OCI-LY3 (cell line): ENCODE measurements around the gene E2F3.

Source experiments
- H2AFZ ChIP-seq: fragments of 200-600, 300-600 bp; shearing (Covaris generic); 2 replicates; pipeline ENCODE4 v1.6.0; 2014; ENCODE audit warnings: antibody characterized with exemption, low read depth, low read length
- H3K27ac ChIP-seq: fragments of 200-600, 300-600 bp; sonication (generic); 2 replicates; pipeline ENCODE4 v1.5.1; 2014; ENCODE audit warnings: mild to moderate bottlenecking, low read length, moderate library complexity, mixed read lengths
- H3K27me3 ChIP-seq: fragments of 200-600, 300-600 bp; sonication (generic); 2 replicates; pipeline ENCODE4 v1.6.1; 2014; ENCODE audit warnings: low read depth, low read length, mixed read lengths
- H3K36me3 ChIP-seq: fragments of 200-600, 300-600 bp; sonication (generic); replicated peaks from 2 replicates; pipeline ENCODE3; 2014; ENCODE audit warnings: low read depth, low read length, mixed read lengths
- H3K4me1 ChIP-seq: fragments of 300-600, 200-600 bp; sonication (generic); 2 replicates; pipeline ENCODE4 v1.6.1; 2014; ENCODE audit warnings: low read length, mixed read lengths
- H3K4me2 ChIP-seq: fragments of 200-600, 300-600 bp; sonication (generic); 2 replicates; pipeline ENCODE4 v1.6.1; 2014; ENCODE audit warnings: low read length, mixed read lengths
- H3K4me3 ChIP-seq: fragments of 300-600, 200-600 bp; sonication (generic); 2 replicates; pipeline ENCODE4 v1.5.1; 2014; ENCODE audit warnings: antibody characterized with exemption, mild to moderate bottlenecking, low read length, moderate library complexity
- H3K79me2 ChIP-seq: fragments of 300-600, 200-600 bp; shearing (Covaris generic); 2 replicates; pipeline ENCODE4 v1.6.1; 2014; ENCODE audit warnings: mild to moderate bottlenecking, low read length, mixed read lengths
- H3K9ac ChIP-seq: fragments of 300-600, 200-600 bp; shearing (Covaris generic); 2 replicates; pipeline ENCODE4 v1.6.0; 2014; ENCODE audit warnings: mild to moderate bottlenecking, low read length, moderate library complexity
- H3K9me3 ChIP-seq: fragments of 200-600, 300-600 bp; shearing (Covaris generic); 2 replicates; pipeline ENCODE4 v1.6.1; 2014; ENCODE audit warnings: low read length, mixed read lengths; ENCODE audit not compliant: insufficient read depth
- H4K20me1 ChIP-seq: fragments of 200-600, 300-600 bp; sonication (generic); 2 replicates; pipeline ENCODE4 v1.6.1; 2016; ENCODE audit warnings: low read length, mixed read lengths; ENCODE audit not compliant: insufficient read depth
- EZH2phosphoT487 ChIP-seq: fragments of 200-600 bp; shearing (Covaris generic); IDR thresholded peaks from 2 replicates; pipeline ENCODE4 v1.6.1; 2018; ENCODE audit warnings: antibody characterized with exemption, mixed run types, low read depth
- TF ChIP-seq, protein P1 (sequence below): fragments of 200-600, 300-600 bp; sonication (generic); IDR thresholded peaks from 2 replicates; pipeline ENCODE4 v1.5.1; 2014; ENCODE audit warnings: antibody characterized with exemption, low read length, low read depth

E2F3 gene

DNA sequence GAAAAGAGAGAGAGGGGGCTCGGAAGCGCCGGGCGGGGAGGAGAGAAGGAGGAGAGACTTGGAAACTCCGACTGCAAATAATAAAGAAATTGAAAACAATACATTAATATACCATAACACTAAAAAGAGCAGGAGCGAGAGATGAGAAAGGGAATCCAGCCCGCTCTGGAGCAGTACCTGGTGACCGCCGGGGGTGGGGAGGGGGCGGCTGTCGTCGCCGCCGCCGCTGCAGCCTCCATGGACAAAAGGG is 338 bp downstream of the E2F3 start:
- Histone ChIP-seq H3K4me3 (peak overlapping the region; percentile 98), H4K20me1 (peaks cover 19% of the 10 kb centered on the region), H3K9me3 (no peaks in the 10 kb centered on the region), H3K79me2 (peaks cover 41% of the 10 kb centered on the region), H2AFZ (no peak overlapping the region), H3K27me3 (no peaks in the 10 kb centered on the region), H3K9ac (peak overlapping the region; percentile 99), H3K4me1 (peaks cover 9% of the 10 kb centered on the region), H3K27ac (peak overlapping the region; percentile 96), H3K36me3 (peaks cover 10% of the 10 kb centered on the region), H3K4me2 (peak overlapping the region; percentile 70)
- TF ChIP-seq, protein P1, sequence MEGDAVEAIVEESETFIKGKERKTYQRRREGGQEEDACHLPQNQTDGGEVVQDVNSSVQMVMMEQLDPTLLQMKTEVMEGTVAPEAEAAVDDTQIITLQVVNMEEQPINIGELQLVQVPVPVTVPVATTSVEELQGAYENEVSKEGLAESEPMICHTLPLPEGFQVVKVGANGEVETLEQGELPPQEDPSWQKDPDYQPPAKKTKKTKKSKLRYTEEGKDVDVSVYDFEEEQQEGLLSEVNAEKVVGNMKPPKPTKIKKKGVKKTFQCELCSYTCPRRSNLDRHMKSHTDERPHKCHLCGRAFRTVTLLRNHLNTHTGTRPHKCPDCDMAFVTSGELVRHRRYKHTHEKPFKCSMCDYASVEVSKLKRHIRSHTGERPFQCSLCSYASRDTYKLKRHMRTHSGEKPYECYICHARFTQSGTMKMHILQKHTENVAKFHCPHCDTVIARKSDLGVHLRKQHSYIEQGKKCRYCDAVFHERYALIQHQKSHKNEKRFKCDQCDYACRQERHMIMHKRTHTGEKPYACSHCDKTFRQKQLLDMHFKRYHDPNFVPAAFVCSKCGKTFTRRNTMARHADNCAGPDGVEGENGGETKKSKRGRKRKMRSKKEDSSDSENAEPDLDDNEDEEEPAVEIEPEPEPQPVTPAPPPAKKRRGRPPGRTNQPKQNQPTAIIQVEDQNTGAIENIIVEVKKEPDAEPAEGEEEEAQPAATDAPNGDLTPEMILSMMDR = no peak
- TF ChIP-seq EZH2phosphoT487 = no peak

DNA sequence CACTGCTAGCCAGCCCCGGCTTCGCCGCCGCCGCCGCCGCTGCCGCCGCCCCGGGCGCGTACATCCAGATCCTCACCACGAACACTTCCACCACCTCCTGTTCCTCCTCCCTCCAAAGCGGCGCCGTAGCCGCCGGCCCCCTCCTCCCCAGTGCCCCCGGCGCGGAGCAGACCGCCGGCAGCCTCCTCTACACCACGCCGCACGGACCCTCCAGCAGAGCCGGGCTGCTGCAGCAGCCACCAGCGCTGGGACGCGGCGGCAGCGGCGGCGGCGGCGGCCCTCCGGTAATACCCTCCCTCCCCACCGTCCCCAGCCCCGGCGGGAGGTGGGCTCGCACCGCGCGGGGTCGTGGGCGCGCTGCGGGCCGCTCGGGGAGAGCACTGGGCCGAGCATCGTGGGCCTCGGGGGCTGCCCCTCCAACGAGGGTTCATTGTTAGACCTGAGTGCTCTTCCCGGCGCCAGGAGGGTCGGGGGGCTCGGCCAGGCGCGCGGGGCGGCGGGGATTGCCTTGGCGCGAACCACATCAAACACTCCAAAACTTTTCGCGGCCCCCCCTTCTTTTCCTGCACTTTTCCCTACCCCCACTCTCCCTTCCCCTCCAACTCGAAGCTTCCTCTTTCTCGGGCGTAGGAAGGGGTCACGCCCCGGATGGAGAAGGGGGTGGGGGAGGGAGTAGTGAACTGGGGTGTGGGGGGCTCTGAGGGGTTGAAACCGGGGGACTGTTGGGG is 827 bp downstream of the E2F3 start:
- H2AFZ ChIP-seq = no peak overlapping the region
- H3K79me2 ChIP-seq = peaks cover 46% of the 10 kb centered on the region

DNA sequence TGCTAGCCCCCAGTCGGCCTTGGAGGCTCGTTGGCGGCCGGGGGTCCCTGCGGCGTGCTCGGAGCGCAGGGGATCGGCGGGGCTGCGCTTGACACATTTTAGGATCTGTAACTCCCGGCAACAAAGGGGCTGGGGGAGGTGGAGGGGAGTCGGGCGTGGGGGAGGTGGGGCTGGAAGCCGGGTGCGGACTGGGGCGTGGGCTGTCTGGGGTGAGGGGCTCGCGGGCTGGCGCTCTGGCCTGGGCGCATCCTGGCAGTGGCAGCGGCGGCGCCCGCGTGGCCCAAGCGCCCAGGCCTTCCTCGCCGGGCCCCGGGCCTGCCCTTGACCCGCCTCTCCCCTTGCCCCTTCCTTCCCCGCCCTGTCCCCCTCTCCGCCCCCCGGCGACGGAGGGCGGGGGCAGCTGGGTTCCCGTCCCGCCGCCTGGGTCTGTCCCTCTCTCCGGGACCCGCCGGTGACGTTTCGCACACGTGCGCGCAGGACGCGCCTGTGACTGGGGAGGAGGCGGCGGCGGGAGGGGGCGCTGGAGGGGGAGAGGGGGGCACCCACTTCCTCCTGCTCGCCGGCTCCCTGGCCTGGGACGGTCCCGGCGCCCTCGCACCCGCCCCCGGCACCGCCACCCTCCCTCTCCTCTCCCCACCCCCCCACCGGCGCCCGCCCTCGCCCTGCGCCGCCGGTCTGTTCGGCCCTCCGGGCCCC is 1.5 kb downstream of the E2F3 start:
- H3K27me3 ChIP-seq = no peaks in the 10 kb centered on the region
- H3K36me3 ChIP-seq = peaks cover 22% of the 10 kb centered on the region
- no peaks in the 10 kb centered on the region for H3K9me3 ChIP-seq
- peak overlapping the region; percentile 98 for H3K4me3 ChIP-seq
- H3K4me2 ChIP-seq = peak overlapping the region; percentile 86
- H3K4me1 ChIP-seq = peaks cover 20% of the 10 kb centered on the region
- TF ChIP-seq, protein P1 = no peak
- TF ChIP-seq EZH2phosphoT487 = no peak
- H3K27ac ChIP-seq = peak overlapping the region; percentile 96
- peak overlapping the region; percentile 99 for H3K9ac ChIP-seq
- H3K79me2 ChIP-seq = peaks cover 53% of the 10 kb centered on the region
- H4K20me1 ChIP-seq = peaks cover 28% of the 10 kb centered on the region
- no peak overlapping the region for H2AFZ ChIP-seq

More for the DNA sequence above, 827 bp downstream of the E2F3 start:
- Histone ChIP-seq H3K36me3 (peaks cover 15% of the 10 kb centered on the region), H3K9ac (peak overlapping the region; percentile 99), H3K4me3 (peak overlapping the region; percentile 98), H3K4me2 (peak overlapping the region; percentile 70), H4K20me1 (peaks cover 24% of the 10 kb centered on the region), H3K27me3 (no peaks in the 10 kb centered on the region), H3K4me1 (peaks cover 13% of the 10 kb centered on the region), H3K27ac (peak overlapping the region; percentile 96), H3K9me3 (no peaks in the 10 kb centered on the region)
- no peak for TF ChIP-seq EZH2phosphoT487
- TF ChIP-seq, protein P1 = no peak

DNA sequence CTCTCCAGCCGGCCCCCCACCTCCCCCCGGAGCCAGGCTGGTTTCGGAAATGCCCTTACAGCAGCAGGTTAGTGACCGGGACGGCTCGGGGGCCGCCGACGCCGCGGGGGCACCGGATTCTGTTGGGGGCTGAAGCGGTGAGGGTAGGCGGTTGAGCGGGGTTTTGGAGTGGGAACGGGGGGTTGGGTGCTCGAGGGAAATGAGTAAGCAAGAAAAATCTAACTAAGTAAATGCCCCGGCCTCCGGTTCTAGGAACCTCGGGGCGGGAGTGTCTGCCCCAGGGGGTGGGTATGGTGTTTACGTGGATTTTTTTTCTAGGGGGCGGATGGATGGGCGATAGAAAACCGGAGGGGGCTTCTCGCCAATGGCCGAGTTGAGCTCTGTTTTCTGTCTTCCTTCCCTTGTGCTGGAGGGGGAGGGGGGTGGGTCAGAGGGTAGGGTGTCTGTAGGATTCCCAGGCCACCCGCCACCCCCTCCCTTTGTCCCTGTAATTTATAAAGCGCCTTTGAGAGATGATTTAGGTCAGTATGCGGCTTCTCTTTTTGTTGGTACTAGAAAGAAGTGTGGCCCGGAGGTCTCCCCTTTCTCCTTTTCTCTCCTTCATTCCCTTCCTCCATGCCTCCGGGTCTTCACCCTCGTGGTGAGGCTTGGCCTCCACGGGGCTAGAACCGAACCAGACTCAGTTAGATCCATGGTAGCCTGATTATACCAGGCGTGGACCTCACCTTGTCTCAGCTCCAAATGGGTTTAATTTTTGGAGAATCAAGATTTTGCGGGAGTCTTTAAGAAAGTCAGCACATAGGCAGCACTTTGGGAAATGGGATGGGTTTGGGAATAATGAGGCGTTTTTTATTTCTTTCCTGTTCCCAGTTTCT is 2.3 kb downstream of the E2F3 start:
- Histone ChIP-seq H3K4me3 (peak overlapping the region; percentile 92), H4K20me1 (peaks cover 35% of the 10 kb centered on the region), H3K4me1 (peaks cover 28% of the 10 kb centered on the region), H2AFZ (no peak overlapping the region), H3K79me2 (peaks cover 61% of the 10 kb centered on the region), H3K36me3 (peaks cover 22% of the 10 kb centered on the region), H3K27me3 (no peaks in the 10 kb centered on the region), H3K9me3 (no peaks in the 10 kb centered on the region), H3K27ac (peak overlapping the region; percentile 94), H3K9ac (peak overlapping the region; percentile 95), H3K4me2 (peak overlapping the region; percentile 86)
- no peak for TF ChIP-seq EZH2phosphoT487
- TF ChIP-seq, protein P1 = no peak
